Amygdala (tissue), 56 donors: ENCODE data around the gene PDGFRA.

Source experiments
- DNase-seq, 56 donors: peaks; one replicate each; lab custom pipeline; 2025; lab: John Stamatoyannopoulos, UW

PDGFRA gene

DNA sequence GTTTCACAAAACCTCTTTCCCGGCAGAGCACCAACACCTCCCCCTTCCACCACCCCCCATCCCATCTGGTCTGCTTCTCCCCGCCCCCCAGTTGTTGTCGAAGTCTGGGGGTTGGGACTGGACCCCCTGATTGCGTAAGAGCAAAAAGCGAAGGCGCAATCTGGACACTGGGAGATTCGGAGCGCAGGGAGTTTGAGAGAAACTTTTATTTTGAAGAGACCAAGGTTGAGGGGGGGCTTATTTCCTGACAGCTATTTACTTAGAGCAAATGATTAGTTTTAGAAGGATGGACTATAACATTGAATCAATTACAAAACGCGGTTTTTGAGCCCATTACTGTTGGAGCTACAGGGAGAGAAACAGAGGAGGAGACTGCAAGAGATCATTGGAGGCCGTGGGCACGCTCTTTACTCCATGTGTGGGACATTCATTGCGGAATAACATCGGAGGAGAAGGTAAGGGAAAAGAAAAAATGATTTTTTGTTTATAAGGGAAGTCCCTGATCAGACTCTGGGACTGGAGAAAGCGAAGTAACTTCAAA is at the start of gene PDGFRA:
PDGFRA (plus strand) TSS at position 333 of the 541 bp plus-strand sequence. CDS start 29,476 bp downstream, outside the sequence.
- peak in 6 of 56 donors; percentile 3 to 22 (median 8) for DNase-seq

GRCh38 chr4:54184581-54184980 is 44.5 kb upstream of the PDGFRA start:
- no peak for DNase-seq

DNA sequence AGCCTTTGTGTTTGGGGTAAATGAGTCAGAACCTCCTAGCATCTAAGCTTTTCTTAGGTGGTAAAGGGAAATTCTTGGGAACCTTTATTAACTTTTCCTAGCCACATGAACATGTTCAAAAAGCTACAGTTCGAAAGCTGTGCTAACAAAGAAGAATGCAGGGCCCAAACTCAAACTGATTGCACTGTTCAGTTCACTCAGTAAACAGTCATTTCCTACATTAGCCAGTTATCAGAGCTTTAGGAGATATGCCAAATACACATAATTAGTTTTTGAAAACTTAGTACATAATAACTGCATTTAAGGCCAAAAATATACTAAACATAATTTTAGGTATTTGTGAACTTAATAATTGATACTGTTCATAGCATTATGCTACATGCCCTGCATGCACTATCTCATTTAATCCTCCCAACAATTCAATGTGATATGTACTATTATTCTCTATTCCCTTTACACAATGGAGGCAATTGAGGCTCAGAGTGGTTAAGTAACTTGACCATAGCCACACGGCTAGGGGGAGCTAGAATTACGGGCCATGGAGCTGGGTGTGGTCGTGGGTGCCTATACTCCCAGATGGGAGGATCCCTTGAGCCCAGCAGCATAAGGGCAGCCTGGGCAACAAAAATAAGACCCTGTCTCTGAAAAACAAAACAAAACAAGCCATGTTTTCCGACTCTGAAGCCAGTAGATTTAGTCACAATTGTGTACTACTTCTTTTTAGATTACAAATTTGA is 43.9 kb upstream of the PDGFRA start:
- DNase-seq, result no peak

- no peak for DNase-seq
Observed at GRCh38 chr4:54185866-54186265, 43.2 kb upstream of the PDGFRA start.

DNA sequence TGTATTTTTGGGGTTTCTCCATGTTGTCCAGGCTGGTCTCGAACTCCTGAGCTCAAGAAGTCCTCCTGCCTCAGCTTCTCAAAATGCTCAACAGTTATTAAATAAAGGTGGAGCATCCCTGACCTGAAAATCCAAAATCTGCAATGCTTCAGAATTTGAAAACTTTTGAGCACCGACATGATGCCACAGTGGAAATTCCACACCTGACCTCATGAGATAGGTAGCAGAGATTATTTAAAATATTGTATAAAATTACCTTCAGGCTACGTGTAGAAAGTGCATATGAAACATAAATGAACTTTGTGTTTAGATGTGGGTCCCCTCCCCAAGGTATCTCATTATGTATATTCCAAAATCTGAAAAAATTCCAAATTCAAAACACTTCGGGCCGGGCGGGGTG is 42.7 kb upstream of the PDGFRA start:
- DNase-seq, result no peak

GRCh38 chr4:54187148-54187547 is 41.9 kb upstream of the PDGFRA start:
- DNase-seq, result peak in 10 of 56 donors; percentile 1 to 10 (median 2)

DNA sequence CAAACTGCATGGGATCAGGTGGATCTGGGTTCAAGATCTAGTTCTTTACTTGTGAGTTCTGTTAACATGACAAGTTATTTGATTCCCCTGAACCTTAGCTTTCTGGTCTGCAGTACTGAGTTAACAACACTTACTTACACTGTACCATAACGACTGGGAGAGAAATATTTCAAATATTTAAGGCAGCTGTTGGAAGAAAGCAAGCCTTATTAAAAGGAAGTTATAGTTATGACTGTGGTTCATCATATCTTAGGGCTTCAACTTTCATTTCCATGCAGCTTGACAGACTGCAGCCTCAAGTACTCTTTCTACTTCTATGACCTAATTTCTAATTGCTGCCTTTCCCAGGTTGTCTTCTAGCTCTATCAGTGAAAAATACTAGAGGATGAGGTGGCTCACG is 40.0 kb upstream of the PDGFRA start:
- no peak for DNase-seq

- DNase-seq, result no peak
Observed at GRCh38 chr4:54192811-54193210, 36.3 kb upstream of the PDGFRA start.

DNA sequence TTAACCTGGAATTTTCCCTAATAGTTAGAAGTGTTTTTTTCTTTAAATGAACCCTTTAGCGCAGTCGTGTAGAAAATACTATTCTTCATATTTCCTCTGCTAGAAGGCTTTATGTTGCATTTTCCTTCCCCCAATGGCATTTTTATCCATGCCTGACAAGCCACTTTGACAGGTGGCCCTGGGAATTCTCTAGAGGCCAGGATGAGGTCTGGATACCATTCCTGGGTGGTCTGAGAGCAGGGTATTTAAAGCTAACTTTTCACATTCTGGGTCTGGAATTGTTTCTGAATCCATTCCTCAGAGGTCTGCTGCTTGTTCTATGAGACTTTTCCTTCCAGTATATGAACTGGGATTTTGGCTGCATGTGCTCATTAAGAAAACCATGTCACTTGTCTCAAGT is 31.2 kb upstream of the PDGFRA start:
- no peak for DNase-seq

DNA sequence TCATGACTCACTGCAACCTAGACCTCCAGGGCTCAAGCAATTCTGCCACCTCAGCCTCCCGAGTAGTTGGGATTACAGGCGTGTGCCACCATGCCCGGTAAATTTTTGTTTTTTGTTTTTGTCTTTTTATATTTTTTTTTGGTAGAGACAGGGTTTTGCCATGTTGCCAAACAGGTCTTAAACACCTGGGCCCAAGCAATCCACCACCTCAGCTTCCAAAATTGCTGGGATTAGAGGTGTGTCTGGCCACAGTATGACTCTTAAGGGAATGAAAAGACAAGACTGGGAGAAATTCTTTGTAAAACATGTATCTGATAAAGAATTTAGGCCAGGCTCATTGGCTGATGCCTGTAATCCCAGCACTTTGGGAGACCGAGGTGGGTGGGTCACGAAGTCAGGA is 29.2 kb upstream of the PDGFRA start:
- DNase-seq, result no peak

DNA sequence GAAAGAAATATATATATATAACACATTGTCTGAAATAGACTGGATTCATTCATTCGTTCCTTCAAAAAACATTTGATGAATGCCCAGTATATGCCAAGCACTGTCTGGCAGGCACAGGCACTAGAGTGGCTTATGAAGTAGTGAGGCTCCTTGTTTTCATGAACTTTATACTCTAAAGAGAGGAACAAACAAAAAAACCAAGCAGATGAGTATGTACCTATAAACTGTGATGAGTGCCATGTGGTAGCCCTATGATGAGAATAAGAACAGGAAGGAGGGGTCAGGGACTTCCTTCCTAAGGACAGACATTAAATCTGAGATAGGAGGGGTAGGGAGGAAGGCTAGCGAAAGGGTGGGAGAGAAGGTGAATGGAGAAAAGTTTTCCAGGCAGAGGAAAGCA is 19.5 kb upstream of the PDGFRA start:
- no peak for DNase-seq

GRCh38 chr4:54213001-54213400 is 16.1 kb upstream of the PDGFRA start:
- DNase-seq, result no peak

DNA sequence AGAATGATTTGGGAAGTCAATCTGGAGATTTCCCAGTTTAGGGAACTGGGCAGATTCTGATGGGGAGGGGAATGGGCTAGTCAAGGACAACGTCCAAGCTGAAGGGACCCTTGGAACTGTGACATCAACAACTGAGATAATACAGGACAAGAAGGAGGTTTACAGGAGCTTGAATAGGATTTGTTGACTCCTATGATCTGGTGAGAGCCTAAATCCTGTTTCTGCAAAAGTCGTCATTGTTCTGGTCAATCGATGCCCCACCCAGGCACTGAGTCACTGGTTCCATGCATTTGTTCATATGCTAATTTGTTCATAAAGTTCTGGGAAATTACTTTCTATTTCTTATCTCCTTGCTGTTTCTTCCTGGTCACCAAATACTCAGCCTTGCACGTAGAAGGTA is 15.3 kb upstream of the PDGFRA start:
- no peak for DNase-seq

DNA sequence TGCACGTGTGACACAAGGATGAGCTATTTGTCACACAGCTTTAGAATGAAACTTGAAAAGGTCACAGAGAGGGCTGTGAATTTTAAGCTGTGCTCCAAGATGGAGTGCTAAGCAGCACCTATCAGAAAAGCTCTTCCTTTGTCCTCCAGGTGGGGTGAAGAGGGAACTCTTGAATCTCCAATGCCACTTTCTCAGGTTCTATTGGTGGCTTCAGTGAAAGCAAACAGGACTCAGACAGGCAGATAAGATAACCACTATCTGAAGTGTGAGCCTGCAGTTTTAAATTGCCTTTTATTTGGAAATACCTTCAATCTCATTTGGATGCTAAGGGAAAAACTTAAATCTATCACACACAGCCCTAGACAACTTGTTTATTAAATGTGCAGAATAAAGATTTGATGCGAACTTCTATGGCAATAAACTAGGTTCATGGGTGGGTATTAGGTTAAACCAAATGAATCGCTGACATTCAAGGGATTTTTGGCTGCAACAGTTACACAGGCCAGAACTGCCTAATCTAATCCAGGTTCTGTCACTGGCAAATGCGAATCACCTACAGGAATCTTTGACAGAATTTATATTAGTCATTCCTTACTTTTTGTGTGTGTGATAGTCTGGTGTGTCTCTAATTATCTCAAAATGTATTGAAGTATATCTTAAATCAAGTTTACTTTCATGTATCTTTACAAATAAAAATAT is 13.6 kb upstream of the PDGFRA start:
- no peak for DNase-seq

- DNase-seq, result peak in 50 of 56 donors; percentile 4 to 82 (median 47)
Observed at GRCh38 chr4:54217642-54218495, 11.2 kb upstream of the PDGFRA start.

- DNase-seq, result no peak
Observed at GRCh38 chr4:54218736-54219135, 10.4 kb upstream of the PDGFRA start.

- DNase-seq, result no peak
Observed at GRCh38 chr4:54224996-54225597, 4.0 kb upstream of the PDGFRA start.

DNA sequence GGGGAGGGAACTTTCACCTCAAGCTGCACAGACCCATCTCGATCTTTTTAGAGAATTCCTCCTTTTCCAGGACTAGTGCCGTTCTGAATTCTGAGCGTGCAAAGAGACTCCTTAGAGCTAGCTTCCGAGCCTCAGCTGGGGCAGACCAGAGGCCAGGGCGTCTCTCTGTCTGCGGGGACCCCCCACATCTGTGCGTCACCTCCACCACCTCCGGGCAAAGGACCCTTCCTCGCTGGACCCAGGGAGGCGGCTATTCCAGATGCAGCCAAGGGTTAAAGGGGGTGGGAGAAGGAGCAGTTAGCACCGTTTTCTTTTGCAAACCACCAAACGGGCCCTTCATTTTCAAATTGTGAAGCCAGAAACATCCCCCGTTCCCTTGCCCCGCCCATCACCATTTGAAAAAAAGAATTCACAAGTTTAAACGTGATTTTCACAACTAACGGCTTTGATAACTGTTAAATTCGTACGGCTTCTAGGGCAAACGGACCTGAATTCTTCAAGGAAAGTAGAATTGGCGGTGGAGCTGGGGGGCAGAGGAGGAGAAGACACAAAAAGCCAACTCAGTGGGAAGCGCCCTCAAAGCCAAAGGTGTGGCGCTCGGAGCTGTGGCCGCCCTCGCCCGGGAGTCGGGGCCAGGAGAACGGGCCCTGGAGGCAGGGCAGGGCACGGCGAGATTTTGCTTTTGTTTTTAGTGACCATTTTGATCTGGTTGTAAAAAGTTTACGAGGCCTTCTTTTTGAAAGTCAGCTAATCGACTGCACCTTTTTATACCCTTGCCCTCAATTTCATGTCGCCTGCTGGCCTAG is 3.3 kb upstream of the PDGFRA start:
- DNase-seq, result no peak

- DNase-seq, result peak in 1 of 56 donors; percentile 12
Observed at GRCh38 chr4:54226404-54227255, 2.5 kb upstream of the PDGFRA start.
